Astrocyte (in vitro differentiated cells and primary cell): ENCODE results near the gene POLR3B. TPM values are rescaled to one million over a fixed set of nuclear protein-coding genes. Genes with fewer than 3 reads are reported as not detected.

ENCODE experiments used
- DNase-seq: peaks from one replicate; pipeline ENCODE4 v3.0.0-alpha.2; 2010; ENCODE audit warnings: low read depth
- FAIRE-seq: peaks from 2 replicates; lab custom pipeline; 2011; peaks lifted over from hg19 to GRCh38; lab: Jason Lieb, UNC
- H2AFZ ChIP-seq: 2 replicates; pipeline ENCODE4 v1.6.0; 2012; ENCODE audit warnings: low read depth, low read length, inconsistent platforms
- H3K27ac ChIP-seq: 2 replicates; pipeline ENCODE4 v1.5.1; 2011; ENCODE audit warnings: low read depth, low read length, inconsistent platforms
- H3K27me3 ChIP-seq: 2 replicates; pipeline ENCODE4 v1.6.0; 2011; ENCODE audit warnings: low read length, inconsistent platforms; ENCODE audit not compliant: insufficient read depth
- H3K36me3 ChIP-seq: 2 replicates; pipeline ENCODE4 v1.5.1; 2011; ENCODE audit warnings: low read length, inconsistent platforms; ENCODE audit not compliant: insufficient read depth
- H3K4me1 ChIP-seq: 2 replicates; pipeline ENCODE4 v1.5.1; 2011; ENCODE audit warnings: low read length, inconsistent platforms; ENCODE audit not compliant: insufficient read depth
- H3K4me2 ChIP-seq: 2 replicates; pipeline ENCODE4 v1.6.0; 2012; ENCODE audit warnings: low read length, inconsistent platforms
- H3K4me3 ChIP-seq: 2 replicates; pipeline ENCODE4 v1.5.1; 2011; ENCODE audit warnings: low read depth, mild to moderate bottlenecking, low read length, inconsistent platforms; ENCODE audit not compliant: insufficient read depth
- H3K79me2 ChIP-seq: 2 replicates; pipeline ENCODE4 v1.6.0; 2012; ENCODE audit warnings: mild to moderate bottlenecking, low read length, inconsistent platforms; ENCODE audit not compliant: insufficient read depth
- H3K9ac ChIP-seq: 2 replicates; pipeline ENCODE4 v1.6.0; 2012; ENCODE audit warnings: mild to moderate bottlenecking, low read length, inconsistent platforms
- H3K9me3 ChIP-seq: 2 replicates; pipeline ENCODE4 v1.5.1; 2012; ENCODE audit warnings: low read depth, mild to moderate bottlenecking, low read length, inconsistent platforms; ENCODE audit not compliant: insufficient read depth
- H4K20me1 ChIP-seq: 2 replicates; pipeline ENCODE4 v1.6.0; 2012; ENCODE audit warnings: low read length, inconsistent platforms; ENCODE audit not compliant: insufficient read depth
- H3K27ac Mint-ChIP-seq: one replicate; pipeline ENCODE4 v1.8.0; 2021; ENCODE audit warnings: mild to moderate bottlenecking, mixed read lengths; ENCODE audit not compliant: unreplicated experiment
- H3K27me3 Mint-ChIP-seq: one replicate; pipeline ENCODE4 v1.8.0; 2021; ENCODE audit warnings: low read depth, mixed read lengths; ENCODE audit not compliant: unreplicated experiment
- H3K36me3 Mint-ChIP-seq: one replicate; pipeline ENCODE4 v1.8.0; 2021; ENCODE audit warnings: low read depth, mixed read lengths; ENCODE audit not compliant: unreplicated experiment
- H3K4me1 Mint-ChIP-seq: one replicate; pipeline ENCODE4 v1.8.0; 2021; ENCODE audit warnings: low read depth, mixed read lengths; ENCODE audit not compliant: unreplicated experiment
- H3K4me3 Mint-ChIP-seq: one replicate; pipeline ENCODE4 v1.8.0; 2021; ENCODE audit warnings: mild to moderate bottlenecking, moderate library complexity, mixed read lengths; ENCODE audit not compliant: unreplicated experiment
- H3K9me3 Mint-ChIP-seq: one replicate; pipeline ENCODE4 v1.8.0; 2021; ENCODE audit warnings: mild to moderate bottlenecking, mixed read lengths; ENCODE audit not compliant: unreplicated experiment
- CTCF ChIP-seq: IDR thresholded peaks from 2 replicates; pipeline ENCODE4 v1.5.1; 2011; ENCODE audit warnings: low read depth, mild to moderate bottlenecking, inconsistent platforms, low read length, moderate library complexity; ENCODE audit not compliant: insufficient read depth
- EZH2 ChIP-seq: IDR thresholded peaks from 2 replicates; pipeline ENCODE4 v1.6.1; 2012; ENCODE audit warnings: mild to moderate bottlenecking, low read length, inconsistent platforms; ENCODE audit not compliant: insufficient read depth
- total RNA-seq: library from RNA; stranded (reverse); gene quantifications from 2 replicates; pipeline ENCODE4 v1.2.1, GENCODE V29; 2021

Gene POLR3B
- total RNA-seq, 1 donor from 2014 or later = 10.9 TPM

GRCh38 chr12:106308611-106309010, 48.9 kb upstream of the POLR3B start:
- DNase-seq = no peak
- H3K9me3 ChIP-seq = no peaks in the 10 kb centered on the region
- peaks cover 17% of the 10 kb centered on the region for H3K4me1 ChIP-seq
- H3K9ac ChIP-seq = no peak overlapping the region
- no peak overlapping the region for H3K27ac ChIP-seq
- no peaks in the 10 kb centered on the region for H3K9me3 Mint-ChIP-seq
- H2AFZ ChIP-seq = no peak overlapping the region
- no peak overlapping the region for H3K4me3 ChIP-seq
- H3K27me3 ChIP-seq = no peaks in the 10 kb centered on the region
- no peak for FAIRE-seq
- H3K36me3 ChIP-seq = no peaks in the 10 kb centered on the region
- H3K27ac Mint-ChIP-seq = peak overlapping the region; percentile 79
- H4K20me1 ChIP-seq = no peaks in the 10 kb centered on the region
- no peaks in the 10 kb centered on the region for H3K27me3 Mint-ChIP-seq
- H3K79me2 ChIP-seq = no peaks in the 10 kb centered on the region
- H3K4me1 Mint-ChIP-seq = peaks cover 29% of the 10 kb centered on the region
- H3K36me3 Mint-ChIP-seq = peaks cover 3% of the 10 kb centered on the region
- TF ChIP-seq CTCF = no peak
- no peak for TF ChIP-seq EZH2
- H3K4me3 Mint-ChIP-seq = no peak overlapping the region
- no peak overlapping the region for H3K4me2 ChIP-seq

- peaks cover 3% of the 10 kb centered on the region for H3K36me3 Mint-ChIP-seq
- Histone ChIP-seq H3K4me1 (peaks cover 17% of the 10 kb centered on the region), H3K27me3 (no peaks in the 10 kb centered on the region), H3K9me3 (no peaks in the 10 kb centered on the region), H3K4me3 (no peak overlapping the region), H2AFZ (peak overlapping the region; percentile 37), H3K27ac (peak overlapping the region; percentile 38), H3K36me3 (no peaks in the 10 kb centered on the region), H3K4me2 (peak overlapping the region; percentile 73), H3K9ac (no peak overlapping the region), H4K20me1 (no peaks in the 10 kb centered on the region), H3K79me2 (no peaks in the 10 kb centered on the region)
- peak overlapping the region; percentile 90 for H3K27ac Mint-ChIP-seq
- H3K27me3 Mint-ChIP-seq = no peaks in the 10 kb centered on the region
- H3K4me3 Mint-ChIP-seq = peak overlapping the region; percentile 51
- FAIRE-seq (no peak), DNase-seq (peak; percentile 92)
- H3K9me3 Mint-ChIP-seq = no peaks in the 10 kb centered on the region
- H3K4me1 Mint-ChIP-seq = peaks cover 25% of the 10 kb centered on the region
- TF ChIP-seq EZH2 = no peak
- TF ChIP-seq CTCF = no peak
Measured at GRCh38 chr12:106309671-106310505, 47.7 kb upstream of the POLR3B start.

- H3K9me3 Mint-ChIP-seq = no peaks in the 10 kb centered on the region
- H3K9me3 ChIP-seq = no peaks in the 10 kb centered on the region
- TF ChIP-seq CTCF (no peak), EZH2 (no peak)
- peaks cover 17% of the 10 kb centered on the region for H3K4me1 ChIP-seq
- no peak overlapping the region for H3K4me2 ChIP-seq
- H3K4me3 ChIP-seq = no peak overlapping the region
- H3K27me3 ChIP-seq = no peaks in the 10 kb centered on the region
- DNase-seq (no peak), FAIRE-seq (no peak)
- no peak overlapping the region for H3K4me3 Mint-ChIP-seq
- peak overlapping the region; percentile 77 for H3K27ac Mint-ChIP-seq
- no peak overlapping the region for H3K9ac ChIP-seq
- H3K36me3 ChIP-seq = no peaks in the 10 kb centered on the region
- no peaks in the 10 kb centered on the region for H3K79me2 ChIP-seq
- no peaks in the 10 kb centered on the region for H4K20me1 ChIP-seq
- H3K36me3 Mint-ChIP-seq = peaks cover 5% of the 10 kb centered on the region
- peaks cover 23% of the 10 kb centered on the region for H3K4me1 Mint-ChIP-seq
- H2AFZ ChIP-seq = no peak overlapping the region
- H3K27ac ChIP-seq = no peak overlapping the region
- no peaks in the 10 kb centered on the region for H3K27me3 Mint-ChIP-seq
Measured at GRCh38 chr12:106310687-106311086, 46.9 kb upstream of the POLR3B start.
